Thoracic aorta (tissue), 2 donors: ENCODE results near the gene HMG20B. TPM values are rescaled to one million over a fixed set of nuclear protein-coding genes. Genes with fewer than 3 reads are reported as not detected.

ENCODE experiments used
- ATAC-seq: fragments of 150-250 bp; one replicate; pipeline ENCODE4 v1.8.0; 2017; ENCODE audit warnings: low read depth; ENCODE audit not compliant: insufficient number of reproducible peaks, low FRiP score
- DNase-seq: peaks from one replicate; pipeline ENCODE4 v3.0.0-alpha.2; 2020; ENCODE audit warnings: low spot score
- H3K27ac ChIP-seq, 2 donors: fragments of 200-600 bp; sonication (generic); 1 replicate in 1 of 2; 2 replicates in 1 of 2; pipeline ENCODE4 v1.5.1; 2016; ENCODE audit warnings: mild to moderate bottlenecking in 2 of 2, moderate library complexity in 2 of 2
- H3K27me3 ChIP-seq: fragments of 200-600 bp; sonication (generic); replicated peaks from 2 replicates; pipeline ENCODE4 v1.6.0; 2016; ENCODE audit warnings: mild to moderate bottlenecking; ENCODE audit not compliant: insufficient read depth
- H3K36me3 ChIP-seq: fragments of 200-600 bp; sonication (generic); one replicate; pipeline ENCODE4 v1.5.1; 2016
- H3K4me1 ChIP-seq, 2 donors: fragments of 200-600 bp; sonication (generic); 1 replicate in 1 of 2; 2 replicates in 1 of 2; pipeline versions ENCODE4 v1.5.1 to v1.6.0; 2016; ENCODE audit warnings: low read depth in 2 of 2, mild to moderate bottlenecking in 1 of 2; ENCODE audit not compliant: control insufficient read depth in 1 of 2
- H3K4me3 ChIP-seq: fragments of 200-600 bp; sonication (generic); 2 replicates; pipeline ENCODE4 v1.5.1; 2016; ENCODE audit warnings: mild to moderate bottlenecking
- H3K9me3 ChIP-seq: fragments of 200-600 bp; sonication (generic); 2 replicates; pipeline ENCODE4 v1.5.1; 2016
- total RNA-seq, 2 donors: library from RNA; depleted of rRNA; stranded (reverse); fragments of >200 nt; gene quantifications; one replicate each; pipeline versions ENCODE4 v1.1.0 to v1.2.3, GENCODE V29; 2016
- TF ChIP-seq, protein P1 (sequence below): fragments of 200-600 bp; sonication (generic); IDR thresholded peaks from one replicate; pipeline ENCODE4 v1.5.1; 2019; ENCODE audit warnings: antibody characterized with exemption

Gene HMG20B
- total RNA-seq, 2 donors from 2014 or later: 90.8 to 120 TPM

DNA sequence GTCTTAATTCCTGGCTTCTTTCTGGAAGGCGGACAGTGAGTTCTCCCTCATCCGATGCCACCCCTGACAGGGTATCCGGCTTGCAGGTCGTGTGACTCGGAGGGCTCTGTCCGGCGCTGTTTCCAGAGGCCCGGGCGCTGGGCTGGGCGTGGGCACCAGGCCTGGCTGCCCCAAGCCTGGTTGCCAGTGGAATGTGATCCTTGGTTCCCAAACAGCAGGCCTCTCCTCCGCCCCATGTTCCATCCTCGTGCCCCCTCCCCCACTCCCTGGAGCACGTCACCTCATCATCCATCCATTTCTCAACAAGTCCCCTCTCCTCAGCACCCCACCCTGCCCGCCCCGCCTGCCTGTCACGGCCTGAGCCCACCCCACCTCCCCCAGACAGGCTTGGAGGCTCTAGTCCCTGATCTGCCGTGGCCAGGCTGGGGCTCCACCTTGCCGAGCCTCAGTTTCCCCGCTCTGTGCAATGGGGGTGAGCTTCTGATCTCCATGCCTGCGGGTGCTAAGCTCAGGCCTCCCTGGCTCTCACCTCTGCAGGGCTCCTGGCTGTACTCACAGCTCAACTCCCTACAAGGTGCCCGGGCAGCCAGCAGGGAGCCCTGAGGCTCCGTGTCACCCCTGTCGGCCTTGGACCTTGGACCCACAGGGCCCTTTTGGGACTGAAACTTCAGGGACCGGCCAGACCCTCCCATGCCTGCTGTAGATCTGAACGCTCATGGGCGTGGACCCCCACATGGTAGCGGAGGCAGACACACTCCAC is 31.7 kb downstream of the HMG20B start:
- no peaks in the 10 kb centered on the region for H3K9me3 ChIP-seq
- TF ChIP-seq, protein P1, sequence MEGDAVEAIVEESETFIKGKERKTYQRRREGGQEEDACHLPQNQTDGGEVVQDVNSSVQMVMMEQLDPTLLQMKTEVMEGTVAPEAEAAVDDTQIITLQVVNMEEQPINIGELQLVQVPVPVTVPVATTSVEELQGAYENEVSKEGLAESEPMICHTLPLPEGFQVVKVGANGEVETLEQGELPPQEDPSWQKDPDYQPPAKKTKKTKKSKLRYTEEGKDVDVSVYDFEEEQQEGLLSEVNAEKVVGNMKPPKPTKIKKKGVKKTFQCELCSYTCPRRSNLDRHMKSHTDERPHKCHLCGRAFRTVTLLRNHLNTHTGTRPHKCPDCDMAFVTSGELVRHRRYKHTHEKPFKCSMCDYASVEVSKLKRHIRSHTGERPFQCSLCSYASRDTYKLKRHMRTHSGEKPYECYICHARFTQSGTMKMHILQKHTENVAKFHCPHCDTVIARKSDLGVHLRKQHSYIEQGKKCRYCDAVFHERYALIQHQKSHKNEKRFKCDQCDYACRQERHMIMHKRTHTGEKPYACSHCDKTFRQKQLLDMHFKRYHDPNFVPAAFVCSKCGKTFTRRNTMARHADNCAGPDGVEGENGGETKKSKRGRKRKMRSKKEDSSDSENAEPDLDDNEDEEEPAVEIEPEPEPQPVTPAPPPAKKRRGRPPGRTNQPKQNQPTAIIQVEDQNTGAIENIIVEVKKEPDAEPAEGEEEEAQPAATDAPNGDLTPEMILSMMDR: no peak
- H3K4me1 ChIP-seq: peaks cover 42 to 75% of the 10 kb centered on the region in 2 donors
- H3K36me3 ChIP-seq: peaks cover 11% of the 10 kb centered on the region
- peak overlapping the region; percentile 98 to 99 for H3K27ac ChIP-seq
- DNase-seq (no peak), ATAC-seq (peak; percentile 23)
- peak overlapping the region; percentile 87 for H3K4me3 ChIP-seq
- H3K27me3 ChIP-seq: no peaks in the 10 kb centered on the region

DNA sequence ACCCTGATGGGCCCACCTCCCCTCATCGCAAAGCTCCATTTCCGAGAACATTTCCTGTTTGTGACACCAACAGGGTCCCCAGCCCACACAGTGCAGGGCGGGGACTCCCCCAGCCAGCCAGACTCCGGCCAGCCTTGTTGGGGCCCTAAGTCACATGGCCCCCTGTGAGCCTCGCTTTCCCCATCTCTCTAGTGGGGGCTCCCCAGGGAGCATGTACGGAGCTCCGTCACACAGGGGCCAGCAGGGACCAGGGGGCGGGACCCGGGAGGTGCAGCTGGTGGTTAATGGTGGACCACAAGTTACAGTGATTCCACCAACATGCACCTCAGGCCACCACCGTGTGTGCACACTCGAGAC is 32.2 kb downstream of the HMG20B start:
- no peaks in the 10 kb centered on the region for H3K27me3 ChIP-seq
- DNase-seq (no peak), ATAC-seq (no peak)
- TF ChIP-seq, protein P1: no peak
- peak overlapping the region; percentile 98 to 99 for H3K27ac ChIP-seq
- no peaks in the 10 kb centered on the region for H3K9me3 ChIP-seq
- H3K4me3 ChIP-seq: peak overlapping the region; percentile 87
- peaks cover 47 to 80% of the 10 kb centered on the region in 2 donors for H3K4me1 ChIP-seq
- peaks cover 6% of the 10 kb centered on the region for H3K36me3 ChIP-seq

DNA sequence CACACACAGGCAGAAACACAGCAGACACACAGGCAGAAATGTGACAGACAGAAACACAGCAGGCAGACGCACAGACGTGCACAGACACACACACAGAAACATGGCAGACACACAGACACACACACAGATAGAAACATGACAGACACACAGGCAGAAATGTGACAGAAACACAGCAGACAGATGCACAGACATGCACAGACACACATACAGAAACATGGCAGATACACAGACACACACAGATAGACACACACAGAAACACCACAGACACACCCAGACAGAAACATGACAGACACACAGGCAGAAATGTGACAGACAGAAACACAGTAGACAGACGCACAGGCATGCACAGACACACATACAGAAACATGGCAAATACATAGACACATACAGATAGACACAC is 32.6 kb downstream of the HMG20B start:
- H3K9me3 ChIP-seq: no peaks in the 10 kb centered on the region
- no peak for ATAC-seq
- no peak for DNase-seq
- TF ChIP-seq, protein P1: no peak
- H3K36me3 ChIP-seq: peaks cover 2% of the 10 kb centered on the region
- H3K27ac ChIP-seq: peak overlapping the region; percentile 98 to 99
- H3K27me3 ChIP-seq: no peaks in the 10 kb centered on the region
- H3K4me1 ChIP-seq: peaks cover 46 to 80% of the 10 kb centered on the region in 2 donors
- peak overlapping the region; percentile 87 for H3K4me3 ChIP-seq

DNA sequence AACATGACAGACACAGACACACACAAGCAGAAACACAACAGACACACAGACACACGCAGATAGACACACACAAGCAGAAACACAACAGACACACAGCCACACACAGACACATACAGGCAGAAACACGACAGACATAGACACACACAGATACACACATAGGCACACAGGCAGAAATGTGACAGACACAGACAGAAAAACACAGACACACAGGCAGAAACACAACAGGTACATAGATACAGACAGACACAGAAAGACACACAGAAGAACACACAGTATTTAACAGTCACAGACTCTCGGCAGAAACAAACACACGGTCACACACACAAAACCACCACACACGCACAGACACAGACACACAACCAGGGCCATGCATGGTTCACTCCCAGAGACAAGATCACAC is 33.0 kb downstream of the HMG20B start:
- ATAC-seq: no peak
- no peak for DNase-seq
- Histone ChIP-seq H3K4me3 (peak overlapping the region; percentile 87), H3K9me3 (no peaks in the 10 kb centered on the region), H3K27ac (peak overlapping the region; percentile 98 to 99), H3K27me3 (no peaks in the 10 kb centered on the region), H3K36me3 (no peaks in the 10 kb centered on the region), H3K4me1 (peaks cover 44 to 80% of the 10 kb centered on the region in 2 donors)
- TF ChIP-seq, protein P1: no peak

DNA sequence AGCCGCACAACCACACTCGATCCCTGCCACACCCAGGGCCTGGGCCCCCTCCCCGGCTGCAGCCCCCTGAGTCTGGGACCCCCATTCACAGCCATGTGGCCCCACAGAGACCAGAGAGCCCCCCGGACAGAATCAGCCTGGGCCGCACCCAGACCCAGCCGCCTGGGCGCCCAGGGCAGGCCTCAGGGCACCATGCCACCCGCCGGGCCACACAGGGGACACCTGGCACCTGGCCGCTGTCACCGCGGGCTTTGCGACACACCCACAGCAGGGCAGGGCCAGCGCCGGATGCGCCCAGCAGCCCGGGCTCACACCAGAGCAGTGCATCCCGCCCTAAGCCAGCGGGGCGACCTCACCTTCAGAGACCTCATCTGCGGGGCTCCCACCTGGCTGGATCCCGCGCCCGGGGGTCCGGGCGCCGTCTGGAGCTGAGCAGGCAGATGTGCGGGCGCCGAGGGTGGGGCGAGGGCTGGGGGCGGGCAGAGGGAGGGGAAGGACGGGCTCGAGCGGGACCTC is 33.5 kb downstream of the HMG20B start:
- H3K27ac ChIP-seq: peak overlapping the region; percentile 98 to 99
- no peak for ATAC-seq
- no peak for DNase-seq
- peak overlapping the region; percentile 87 for H3K4me3 ChIP-seq
- no peaks in the 10 kb centered on the region for H3K36me3 ChIP-seq
- H3K9me3 ChIP-seq: no peaks in the 10 kb centered on the region
- TF ChIP-seq, protein P1: no peak
- peaks cover 43 to 79% of the 10 kb centered on the region in 2 donors for H3K4me1 ChIP-seq
- H3K27me3 ChIP-seq: no peaks in the 10 kb centered on the region
